LNCaP clone FGC (cell line): ENCODE results near the gene HPD.
A peak's percentile ranks its signal among the peaks of the same experiment; 100 is the strongest.

Experiments used
- DNase-seq: peaks from one replicate; pipeline ENCODE4 v3.0.0-alpha.2; 2011; ENCODE audit warnings: low read depth
- H3K4me3 ChIP-seq: 2 replicates; pipeline ENCODE4 v1.5.1; 2011; ENCODE audit warnings: mild to moderate bottlenecking, low read depth, low read length, control low read depth
- CTCF ChIP-seq: IDR thresholded peaks from 2 replicates; pipeline ENCODE4 v1.5.1; 2012; ENCODE audit warnings: mild to moderate bottlenecking; ENCODE audit not compliant: control insufficient read depth, insufficient read depth; ENCODE audit errors: extremely low read depth

HPD gene

DNA sequence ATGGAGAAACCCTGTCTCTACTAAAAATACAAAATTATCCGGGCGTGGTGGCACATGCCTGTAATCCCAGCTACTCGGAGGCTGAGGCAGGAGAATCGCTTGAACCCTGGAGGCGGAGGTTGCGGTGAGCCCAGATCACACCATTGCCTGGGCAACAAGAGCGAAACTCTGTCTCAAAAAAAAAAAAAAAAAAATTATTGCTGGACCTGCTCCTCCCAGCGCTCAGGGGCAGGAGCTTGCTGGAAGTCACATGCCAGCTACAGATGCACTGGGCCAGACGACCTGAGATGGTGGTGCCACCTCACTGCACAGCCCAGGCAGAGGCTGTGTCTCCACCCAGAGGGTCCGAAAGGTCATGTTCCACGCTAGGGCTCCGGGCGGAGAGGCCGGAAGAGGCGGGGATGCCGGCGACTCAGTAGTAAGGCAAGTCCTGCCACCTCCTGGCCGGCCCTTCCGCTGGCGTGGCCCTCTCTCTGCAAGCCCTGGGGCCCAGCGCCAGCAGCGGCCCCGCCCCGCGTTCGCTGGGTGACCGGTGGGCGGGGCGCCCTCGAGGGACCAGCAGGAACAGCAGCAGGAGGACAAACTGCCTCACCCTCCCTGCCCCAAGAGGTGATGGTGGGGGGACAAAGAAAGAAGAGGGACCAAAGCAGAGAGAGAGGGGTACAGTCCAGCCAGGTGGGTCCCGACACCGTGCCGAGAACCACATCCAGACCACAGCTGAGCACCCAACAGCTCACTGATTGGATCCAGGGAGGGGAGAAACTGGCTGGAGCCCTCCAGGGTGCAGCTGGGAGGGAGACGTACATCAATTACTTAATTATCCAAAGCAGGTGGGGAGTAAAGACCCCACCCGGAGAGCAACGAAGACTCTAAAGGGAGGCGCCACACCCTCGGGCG lies 61.6 kb downstream of the HPD start:
- TF ChIP-seq CTCF: peak; percentile 22; the same call in 1 of the 2 replicates
- H3K4me3 ChIP-seq: peak overlapping the region; percentile 59
- DNase-seq: peak; percentile 90

DNA sequence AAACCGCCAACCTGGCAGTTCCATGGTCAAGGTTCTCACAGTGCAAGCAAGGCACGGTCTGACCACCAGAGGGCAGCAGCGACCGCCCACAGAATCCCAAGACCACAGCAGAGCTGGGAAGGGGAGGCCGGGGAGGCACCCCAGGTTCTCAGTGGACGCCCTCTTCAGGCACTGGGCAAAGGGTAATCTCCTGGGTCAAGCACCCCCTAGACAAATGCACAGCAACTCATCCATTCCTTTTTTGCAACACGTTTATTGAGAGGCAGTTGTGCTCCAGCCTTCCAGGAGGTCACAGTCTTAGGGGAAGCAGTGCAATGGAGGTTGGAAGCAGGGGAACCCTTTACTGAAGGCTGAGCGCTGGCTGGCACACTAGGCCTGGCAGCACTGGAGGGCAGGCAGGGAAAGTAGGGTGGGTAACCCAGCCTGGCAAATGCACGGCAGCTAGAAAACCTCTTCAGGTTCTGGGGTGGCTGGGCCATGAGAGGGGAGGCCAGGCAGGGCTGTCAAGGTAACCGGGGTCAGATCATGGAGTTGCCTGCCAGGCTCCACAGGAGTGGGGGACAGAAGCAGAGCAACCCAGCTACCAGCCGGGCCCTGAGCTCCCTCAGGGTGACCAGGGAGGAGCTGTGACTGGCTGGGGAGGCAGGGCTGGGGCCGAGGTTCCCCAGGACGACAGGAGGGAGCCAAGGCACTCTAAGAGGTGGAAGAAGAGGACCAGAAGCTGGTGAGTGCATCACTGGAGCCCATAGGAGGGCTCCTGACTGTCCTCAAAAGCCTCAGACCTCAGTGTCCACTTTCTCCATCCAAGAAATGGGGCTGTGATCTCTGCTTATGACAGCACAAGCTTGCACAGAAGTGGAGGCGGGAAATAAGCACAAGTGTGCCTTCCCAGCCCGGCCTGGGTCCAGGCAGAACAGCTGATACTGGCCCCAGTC lies 63.4 kb downstream of the HPD start:
- peak overlapping the region; percentile 68 for H3K4me3 ChIP-seq
- no peak for DNase-seq

GRCh38 chr12:121794534-121795033 lies 64.1 kb downstream of the HPD start:
- DNase-seq: no peak
- TF ChIP-seq CTCF: no peak
- H3K4me3 ChIP-seq: peak overlapping the region; percentile 68

More for the DNA sequence above, 63.4 kb downstream of the HPD start:
- TF ChIP-seq CTCF: peak; percentile 93

- DNase-seq: peak; percentile 70
- peak overlapping the region; percentile 68 for H3K4me3 ChIP-seq
- peak; percentile 99 for TF ChIP-seq CTCF
Measured at GRCh38 chr12:121793838-121794533, 64.7 kb downstream of the HPD start.

DNA sequence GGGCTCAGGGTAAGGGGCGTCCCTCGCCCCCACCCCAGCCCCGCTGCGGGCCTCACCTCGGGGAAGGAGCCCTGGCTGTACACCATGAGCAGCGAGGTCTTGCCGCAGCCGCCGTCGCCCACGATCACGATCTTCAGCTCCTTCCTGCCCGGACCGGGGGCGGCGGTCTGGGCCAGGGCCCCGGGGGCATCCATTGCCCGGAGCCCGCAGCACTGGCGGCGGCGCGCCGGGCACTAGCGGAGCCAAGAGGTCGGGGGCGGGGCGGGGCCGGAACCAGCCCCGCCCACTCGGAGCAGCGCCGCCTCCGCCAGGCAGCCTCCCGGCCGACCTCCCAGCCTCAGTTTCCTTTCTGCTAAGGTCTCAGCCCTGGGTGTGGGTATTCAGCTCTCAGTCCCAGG lies 65.2 kb downstream of the HPD start, which contains the start of gene RHOF:
Gene RHOF (minus strand): TSS at position 249 of the 398 bp plus-strand sequence. CDS start 55 bp downstream, at position 194.
- H3K4me3 ChIP-seq: peak within 1 kb of the TSS; percentile 68
- no peak for TF ChIP-seq CTCF
- no peak for DNase-seq

- no peak for DNase-seq
- H3K4me3 ChIP-seq: peak overlapping the region; percentile 68
- no peak for TF ChIP-seq CTCF
Measured at GRCh38 chr12:121792607-121793439, 65.8 kb downstream of the HPD start.
